DOHH2 (cell line): ENCODE results near the gene HRK.

Experiments used
- CTCF ChIP-seq: fragments of 200-600 bp; sonication (generic); IDR thresholded peaks from one replicate; pipeline ENCODE4 v1.5.1; 2014; ENCODE audit warnings: antibody characterized with exemption, mild to moderate bottlenecking, low read depth, low read length; ENCODE audit not compliant: poor library complexity, severe bottlenecking
- EZH2phosphoT487 ChIP-seq: fragments of 200-600 bp; sonication (generic); IDR thresholded peaks from 2 replicates; pipeline ENCODE4 v1.6.1; 2017; ENCODE audit warnings: borderline replicate concordance, mild to moderate bottlenecking, antibody characterized with exemption, low read length, moderate library complexity, mixed read lengths

- TF ChIP-seq EZH2phosphoT487 (no peak), CTCF (no peak)
These were observed 45.8 kb downstream of the HRK start for GRCh38 chr12:116835484-116835883.
